ENCODE data around the gene ZSCAN2. TPM values are rescaled to one million over a fixed set of nuclear protein-coding genes. Genes with fewer than 3 reads are reported as not detected.
"Not testable (repeated sequence)": the region's sequence is repeated elsewhere in the genome, so short reads cannot be mapped to it uniquely, and the experiment has no call there.

ZSCAN2 gene
- total and polyA plus RNA-seq, 10 donors: 4.6 to 15.1 (median 9.9) TPM

DNA sequence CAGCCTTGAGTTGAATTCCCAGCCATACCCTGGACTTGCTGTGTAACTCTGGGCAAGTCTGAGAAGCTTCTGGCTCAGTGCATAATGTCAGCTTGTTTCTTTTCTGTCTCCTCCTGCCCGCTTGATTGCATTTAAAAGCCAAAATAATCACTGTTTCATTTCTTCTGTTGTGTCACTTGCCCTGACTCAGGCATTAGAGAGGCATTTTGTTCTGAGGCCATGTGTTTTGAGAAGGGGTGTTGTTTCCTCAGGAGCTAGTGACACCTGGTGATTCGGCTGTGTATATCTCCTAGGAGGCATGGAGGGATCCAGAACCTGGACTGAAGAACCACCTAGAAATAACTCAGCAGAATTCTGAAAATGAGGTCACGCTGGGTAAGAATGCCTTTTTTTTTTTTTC, 37.3 kb downstream of the ZSCAN2 start:
- Histone ChIP-seq H3K27me3 (replicated peaks in 1 of 7) (no peaks in the 10 kb centered on the region), H3K36me3 (peaks cover 3 to 73% (median 57%) of the 10 kb centered on the region in 6 donors), H3K9me3 (no peaks in the 10 kb centered on the region), H3K27ac (peak overlapping the region in 1 of 8 donors; percentile 12), H3K4me1 (peaks cover 15 to 38% (median 26%) of the 10 kb centered on the region in 6 donors), H3K4me3 (no peak overlapping the region)
- 73 to 81% (median 78%) methylated on average over 3 of the region's 3 CpGs for WGBS, 5 donors
- no peak for TF ChIP-seq POLR2A (IDR thresholded peaks at IDR 0.05)
- TF ChIP-seq POLR2AphosphoS5 (IDR thresholded peaks at IDR 0.05): no peak
- TF ChIP-seq, protein P1, sequence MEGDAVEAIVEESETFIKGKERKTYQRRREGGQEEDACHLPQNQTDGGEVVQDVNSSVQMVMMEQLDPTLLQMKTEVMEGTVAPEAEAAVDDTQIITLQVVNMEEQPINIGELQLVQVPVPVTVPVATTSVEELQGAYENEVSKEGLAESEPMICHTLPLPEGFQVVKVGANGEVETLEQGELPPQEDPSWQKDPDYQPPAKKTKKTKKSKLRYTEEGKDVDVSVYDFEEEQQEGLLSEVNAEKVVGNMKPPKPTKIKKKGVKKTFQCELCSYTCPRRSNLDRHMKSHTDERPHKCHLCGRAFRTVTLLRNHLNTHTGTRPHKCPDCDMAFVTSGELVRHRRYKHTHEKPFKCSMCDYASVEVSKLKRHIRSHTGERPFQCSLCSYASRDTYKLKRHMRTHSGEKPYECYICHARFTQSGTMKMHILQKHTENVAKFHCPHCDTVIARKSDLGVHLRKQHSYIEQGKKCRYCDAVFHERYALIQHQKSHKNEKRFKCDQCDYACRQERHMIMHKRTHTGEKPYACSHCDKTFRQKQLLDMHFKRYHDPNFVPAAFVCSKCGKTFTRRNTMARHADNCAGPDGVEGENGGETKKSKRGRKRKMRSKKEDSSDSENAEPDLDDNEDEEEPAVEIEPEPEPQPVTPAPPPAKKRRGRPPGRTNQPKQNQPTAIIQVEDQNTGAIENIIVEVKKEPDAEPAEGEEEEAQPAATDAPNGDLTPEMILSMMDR (IDR thresholded peaks at IDR 0.05 in 8 of 11, conservative IDR thresholded peaks at IDR 0.05 in 3 of 11): no peak
- DNase-seq: no peak
- intact Hi-C loops (cut with DNase I; ENCODE audit: low total_unique reads): no loop called here

DNA sequence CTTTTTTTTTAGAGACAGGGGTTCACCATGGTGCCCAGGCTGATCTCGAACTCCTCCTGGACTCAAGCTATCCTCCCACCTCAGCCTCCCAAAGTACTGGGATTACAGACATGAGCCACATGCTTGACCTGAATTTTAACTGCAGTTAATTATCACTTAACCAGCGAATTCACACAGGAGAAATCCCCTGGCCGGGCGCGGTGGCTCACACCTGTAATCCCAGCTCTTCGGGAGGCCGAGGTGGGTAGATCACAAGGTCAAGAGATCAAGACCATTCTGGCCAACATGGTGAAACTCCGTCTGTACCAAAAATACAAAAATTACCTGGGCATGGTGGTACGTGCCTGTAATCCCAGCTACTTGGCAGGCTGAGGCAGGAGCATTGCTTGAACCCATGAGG, 41.1 kb downstream of the ZSCAN2 start:
- H3K4me3 ChIP-seq; H3K9me3 ChIP-seq; DNase-seq; intact Hi-C loops (cut with DNase I; ENCODE audit: low total_unique reads); H3K27me3 ChIP-seq (replicated peaks in 1 of 7); H3K27ac ChIP-seq; H3K4me1 ChIP-seq: not testable (repeated sequence)
- WGBS, 5 donors: 93 to 96% (median 94%) methylated on average over 9 of the region's 9 CpGs
- H3K36me3 ChIP-seq: peaks cover 3 to 100% (median 94%) of the 10 kb centered on the region in 6 donors

DNA sequence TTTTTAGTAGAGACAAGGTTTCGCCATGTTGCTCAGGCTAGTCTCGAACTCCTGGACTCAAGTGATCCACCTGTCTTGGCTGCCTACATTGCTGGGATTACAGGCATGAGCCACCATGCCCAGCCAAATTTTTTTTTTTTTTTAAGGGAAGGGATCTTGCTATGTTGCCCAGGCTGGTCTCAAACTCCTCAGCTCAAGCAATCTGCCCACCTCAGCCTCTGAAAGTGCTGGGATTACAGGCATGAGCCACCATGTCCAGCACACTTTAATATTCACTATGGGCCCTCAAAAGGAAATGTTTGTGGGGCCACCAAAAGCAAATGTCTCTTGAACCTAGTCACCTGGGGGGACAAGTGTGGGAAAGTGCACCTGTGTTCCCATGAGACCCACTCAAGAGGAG, 41.8 kb downstream of the ZSCAN2 start:
- H3K27me3 ChIP-seq (replicated peaks in 1 of 7); H3K9me3 ChIP-seq; H3K27ac ChIP-seq; intact Hi-C loops (cut with DNase I; ENCODE audit: low total_unique reads); H3K4me3 ChIP-seq; H3K4me1 ChIP-seq; DNase-seq: not testable (repeated sequence)
- peak in 1 of 3 donors; percentile 1 for TF ChIP-seq POLR2AphosphoS5 (IDR thresholded peaks at IDR 0.05)
- peaks cover 3 to 100% (median 96%) of the 10 kb centered on the region in 6 donors for H3K36me3 ChIP-seq
- WGBS, 5 donors: 50 to 99% (median 66%) methylated on average over 2 of the region's 2 CpGs

DNA sequence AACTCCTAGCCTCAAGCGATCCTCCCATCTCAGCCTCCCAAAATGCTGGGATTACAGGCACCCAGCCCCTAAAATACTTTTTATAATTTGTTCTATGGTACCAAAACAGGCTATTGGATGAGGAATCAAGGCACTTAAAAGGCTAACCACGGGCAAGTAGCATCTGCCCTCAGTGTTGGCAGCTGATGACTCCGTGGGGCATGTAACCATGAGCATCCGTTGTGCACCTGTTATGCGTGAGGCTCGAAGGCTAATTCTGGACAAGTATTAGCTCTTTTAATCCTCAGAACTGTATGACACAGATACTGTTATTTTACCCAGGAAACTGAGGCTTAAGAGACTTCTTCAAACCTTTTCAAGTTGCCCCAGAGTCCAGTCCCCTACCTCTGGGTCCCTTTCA, 43.0 kb downstream of the ZSCAN2 start:
- TF ChIP-seq POLR2A (IDR thresholded peaks at IDR 0.05): no peak
- TF ChIP-seq, protein P1 (IDR thresholded peaks at IDR 0.05 in 8 of 11, conservative IDR thresholded peaks at IDR 0.05 in 3 of 11): no peak
- no peak for TF ChIP-seq POLR2AphosphoS5 (IDR thresholded peaks at IDR 0.05)
- Histone ChIP-seq H3K9me3 (no peaks in the 10 kb centered on the region), H3K4me3 (no peak overlapping the region), H3K27me3 (replicated peaks in 1 of 7) (no peaks in the 10 kb centered on the region), H3K27ac (no peak overlapping the region), H3K36me3 (peaks cover 3 to 100% (median 99%) of the 10 kb centered on the region in 6 donors), H3K4me1 (peaks cover 0 to 10% (median 0%) of the 10 kb centered on the region in 6 donors)
- DNase-seq: no peak
- WGBS, 5 donors: 89 to 99% (median 92%) methylated on average over 6 of the region's 6 CpGs
- intact Hi-C loops (cut with DNase I; ENCODE audit: low total_unique reads): no loop called here

DNA sequence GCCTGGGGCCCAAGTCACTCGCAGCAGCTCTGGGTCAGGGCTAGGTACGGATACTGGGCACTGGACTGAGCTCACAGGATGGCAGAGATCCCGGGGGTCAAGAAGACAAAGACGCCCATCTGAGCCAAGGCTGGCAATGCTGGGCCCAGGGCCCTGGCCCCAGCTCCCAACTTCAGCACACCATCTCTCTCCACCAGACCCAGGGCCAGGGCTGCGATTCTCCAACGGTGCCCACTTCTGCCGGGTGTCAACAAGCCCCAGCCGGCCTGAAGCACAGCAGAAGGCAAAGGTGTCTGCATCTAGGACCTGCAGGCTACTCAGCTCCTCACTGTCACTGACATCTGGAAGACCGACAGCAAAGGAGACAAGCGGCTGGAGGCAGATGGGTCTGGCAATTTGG, 44.7 kb downstream of the ZSCAN2 start:
- intact Hi-C loops (cut with DNase I; ENCODE audit: low total_unique reads): no loop called here

More for the DNA sequence above, 44.7 kb downstream of the ZSCAN2 start:
- H3K27me3 ChIP-seq (replicated peaks in 1 of 7): no peaks in the 10 kb centered on the region
- no peaks in the 10 kb centered on the region for H3K9me3 ChIP-seq
- H3K4me3 ChIP-seq: no peak overlapping the region
- no peak overlapping the region for H3K27ac ChIP-seq
- H3K4me1 ChIP-seq: peaks cover 0 to 24% (median 3%) of the 10 kb centered on the region in 6 donors
- WGBS, 5 donors: 93 to 98% (median 95%) methylated on average over 5 to 10 of the region's 10 CpGs
- no peak for DNase-seq
- peaks cover 0 to 100% (median 98%) of the 10 kb centered on the region in 6 donors for H3K36me3 ChIP-seq
- TF ChIP-seq, protein P1 (IDR thresholded peaks at IDR 0.05 in 8 of 11, conservative IDR thresholded peaks at IDR 0.05 in 3 of 11): no peak
- peak in 1 of 3 donors; percentile 52 for TF ChIP-seq POLR2AphosphoS5 (IDR thresholded peaks at IDR 0.05)
- TF ChIP-seq POLR2A (IDR thresholded peaks at IDR 0.05): no peak
